ENCODE results near the gene MYO1C.

DNA sequence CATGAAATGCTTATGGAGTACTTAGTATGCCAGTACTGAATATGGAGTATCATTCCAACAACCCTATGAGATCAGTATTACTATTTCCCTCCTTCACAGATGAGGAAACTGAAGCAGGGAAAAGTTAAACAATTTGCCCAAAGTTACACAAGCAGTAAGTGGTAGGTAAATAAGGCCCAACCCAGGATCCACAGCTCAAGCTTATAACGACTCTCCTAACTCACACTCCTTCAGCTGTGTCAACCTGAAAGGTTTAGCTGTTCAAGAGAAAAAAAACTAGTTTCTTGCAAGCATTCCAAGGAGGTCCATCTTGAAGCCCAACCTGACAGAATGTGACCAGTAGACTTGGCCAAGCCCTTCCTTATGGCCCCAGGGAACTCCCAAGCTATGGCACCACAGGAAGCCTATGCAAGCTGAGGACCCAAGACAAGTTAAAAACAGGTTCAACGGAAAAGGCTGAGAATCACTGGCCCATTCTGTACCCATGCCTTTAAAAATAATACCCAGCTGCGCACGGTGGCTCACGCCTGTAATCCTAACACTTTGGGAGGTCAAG is 43.0 kb downstream of the MYO1C start:
- TF ChIP-seq, protein P1, sequence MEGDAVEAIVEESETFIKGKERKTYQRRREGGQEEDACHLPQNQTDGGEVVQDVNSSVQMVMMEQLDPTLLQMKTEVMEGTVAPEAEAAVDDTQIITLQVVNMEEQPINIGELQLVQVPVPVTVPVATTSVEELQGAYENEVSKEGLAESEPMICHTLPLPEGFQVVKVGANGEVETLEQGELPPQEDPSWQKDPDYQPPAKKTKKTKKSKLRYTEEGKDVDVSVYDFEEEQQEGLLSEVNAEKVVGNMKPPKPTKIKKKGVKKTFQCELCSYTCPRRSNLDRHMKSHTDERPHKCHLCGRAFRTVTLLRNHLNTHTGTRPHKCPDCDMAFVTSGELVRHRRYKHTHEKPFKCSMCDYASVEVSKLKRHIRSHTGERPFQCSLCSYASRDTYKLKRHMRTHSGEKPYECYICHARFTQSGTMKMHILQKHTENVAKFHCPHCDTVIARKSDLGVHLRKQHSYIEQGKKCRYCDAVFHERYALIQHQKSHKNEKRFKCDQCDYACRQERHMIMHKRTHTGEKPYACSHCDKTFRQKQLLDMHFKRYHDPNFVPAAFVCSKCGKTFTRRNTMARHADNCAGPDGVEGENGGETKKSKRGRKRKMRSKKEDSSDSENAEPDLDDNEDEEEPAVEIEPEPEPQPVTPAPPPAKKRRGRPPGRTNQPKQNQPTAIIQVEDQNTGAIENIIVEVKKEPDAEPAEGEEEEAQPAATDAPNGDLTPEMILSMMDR (IDR thresholded peaks at IDR 0.05 in 2 of 3, conservative IDR thresholded peaks at IDR 0.05 in 1 of 3; ENCODE audit: insufficient read depth in 2 of 3, low read depth in 1 of 3, low read length in 3 of 3), result no peak
- TF ChIP-seq EZH2 (IDR thresholded peaks at IDR 0.05; ENCODE audit: borderline replicate concordance, low read depth, low read length) (no peak), NFRKB (IDR thresholded peaks at IDR 0.05; ENCODE audit: low read depth) (no peak), LARP7 (IDR thresholded peaks at IDR 0.05) (no peak), TCF7 (IDR thresholded peaks at IDR 0.05; ENCODE audit: borderline replicate concordance) (no peak), ARNT (IDR thresholded peaks at IDR 0.05) (no peak)
